H9 (cell line): ENCODE measurements around the gene CMPK2. TPM values are rescaled to one million over a fixed set of nuclear protein-coding genes. Genes with fewer than 3 reads are reported as not detected.

Experiments
- DNase-seq: peaks from one replicate; pipeline ENCODE4 v3.0.0-alpha.2; 2017
- H2AFZ ChIP-seq: one replicate; pipeline ENCODE4 v1.6.1; 2013; ENCODE audit warnings: mild to moderate bottlenecking, low read length, control low read depth, moderate library complexity
- H2AK5ac ChIP-seq: 2 replicates; pipeline ENCODE4 v1.6.1; 2013; ENCODE audit warnings: low read length, control low read depth, mixed read lengths; ENCODE audit not compliant: insufficient read length
- H2BK120ac ChIP-seq: one replicate; pipeline ENCODE4 v1.6.1; 2013; ENCODE audit warnings: low read depth, mild to moderate bottlenecking, low read length, control low read depth, inconsistent platforms; ENCODE audit not compliant: poor library complexity, severe bottlenecking
- H2BK12ac ChIP-seq: 2 replicates; pipeline ENCODE4 v1.6.1; 2013; ENCODE audit warnings: low read length, control low read depth, mixed read lengths, low read depth; ENCODE audit not compliant: insufficient read length
- H2BK15ac ChIP-seq: 2 replicates; pipeline ENCODE4 v1.6.1; 2013; ENCODE audit warnings: low read depth, low read length, control low read depth
- H2BK20ac ChIP-seq: one replicate; pipeline ENCODE4 v1.6.1; 2013; ENCODE audit warnings: low read depth, mild to moderate bottlenecking, low read length, control low read depth, inconsistent platforms; ENCODE audit not compliant: poor library complexity, severe bottlenecking
- H2BK5ac ChIP-seq: 2 replicates; pipeline ENCODE4 v1.6.1; 2013; ENCODE audit warnings: low read length, control low read depth, mixed read lengths; ENCODE audit not compliant: insufficient read length
- H3K14ac ChIP-seq: 2 replicates; pipeline ENCODE4 v1.6.1; 2013; ENCODE audit warnings: low read length, control low read depth; ENCODE audit not compliant: insufficient read depth
- H3K18ac ChIP-seq: 2 replicates; pipeline ENCODE4 v1.6.1; 2013; ENCODE audit warnings: low read depth, mild to moderate bottlenecking, mixed read lengths, low read length, control low read depth; ENCODE audit not compliant: insufficient read length
- H3K23ac ChIP-seq: 2 replicates; pipeline ENCODE4 v1.6.1; 2013; ENCODE audit warnings: low read length, control low read depth, mixed read lengths, low read depth; ENCODE audit not compliant: insufficient read length
- H3K23me2 ChIP-seq: 2 replicates; pipeline ENCODE4 v1.6.1; 2013; ENCODE audit warnings: low read depth, mild to moderate bottlenecking, mixed read lengths, low read length, control low read depth; ENCODE audit not compliant: insufficient read length, poor library complexity, severe bottlenecking
- H3K27ac ChIP-seq: 2 replicates; pipeline ENCODE4 v1.5.1; 2013; ENCODE audit warnings: low read length, control low read depth, mixed read lengths, low read depth; ENCODE audit not compliant: insufficient read length
- H3K27me3 ChIP-seq: 2 replicates; pipeline ENCODE4 v1.6.1; 2013; ENCODE audit warnings: low read length, control low read depth, inconsistent platforms; ENCODE audit not compliant: insufficient read depth
- H3K4ac ChIP-seq: 2 replicates; pipeline ENCODE4 v1.6.1; 2013; ENCODE audit warnings: low read depth, mild to moderate bottlenecking, control low read depth, inconsistent platforms, low read length, moderate library complexity
- H3K4me1 ChIP-seq: 2 replicates; pipeline ENCODE4 v1.6.1; 2013; ENCODE audit warnings: low read length, control low read depth, inconsistent platforms; ENCODE audit not compliant: insufficient read depth
- H3K4me2 ChIP-seq: 2 replicates; pipeline ENCODE4 v1.6.1; 2013; ENCODE audit warnings: low read length, control low read depth, mixed read lengths; ENCODE audit not compliant: insufficient read length, insufficient read depth
- H3K56ac ChIP-seq: 2 replicates; pipeline ENCODE4 v1.6.1; 2013; ENCODE audit warnings: low read depth, mild to moderate bottlenecking, mixed read lengths, low read length, control low read depth; ENCODE audit not compliant: insufficient read length
- H3K79me1 ChIP-seq: 2 replicates; pipeline ENCODE4 v1.6.1; 2013; ENCODE audit warnings: low read depth, mild to moderate bottlenecking, moderate library complexity, low read length, control low read depth, inconsistent platforms; ENCODE audit not compliant: insufficient read depth, poor library complexity, severe bottlenecking
- H3K79me2 ChIP-seq: 2 replicates; pipeline ENCODE4 v1.6.1; 2013; ENCODE audit warnings: low read length, control low read depth, inconsistent platforms; ENCODE audit not compliant: insufficient read depth
- H3K9ac ChIP-seq: 2 replicates; pipeline ENCODE4 v1.6.1; 2013; ENCODE audit warnings: low read length, control low read depth, mixed read lengths; ENCODE audit not compliant: insufficient read length; ENCODE audit errors: extremely low read depth
- H3K9me3 ChIP-seq: one replicate; pipeline ENCODE4 v1.6.1; 2013; ENCODE audit warnings: low read depth, low read length, inconsistent platforms; ENCODE audit not compliant: control insufficient read depth
- H3T11ph ChIP-seq: one replicate; pipeline ENCODE4 v1.6.1; 2013; ENCODE audit warnings: mild to moderate bottlenecking, low read length, control low read depth, inconsistent platforms
- H4K20me1 ChIP-seq: one replicate; pipeline ENCODE4 v1.6.1; 2013; ENCODE audit not compliant: control insufficient read depth, insufficient read length, insufficient read depth
- H4K5ac ChIP-seq: 2 replicates; pipeline ENCODE4 v1.6.1; 2013; ENCODE audit warnings: low read depth, mild to moderate bottlenecking, mixed read lengths, low read length, control low read depth; ENCODE audit not compliant: insufficient read length
- H4K8ac ChIP-seq: replicated peaks from 2 replicates; pipeline ENCODE4 v1.6.1; 2013; ENCODE audit warnings: low read length, control low read depth, mixed read lengths, low read depth; ENCODE audit not compliant: insufficient read length
- H4K91ac ChIP-seq: 2 replicates; pipeline ENCODE4 v1.6.1; 2013; ENCODE audit warnings: low read depth, mild to moderate bottlenecking, moderate library complexity, mixed read lengths, low read length, control low read depth; ENCODE audit not compliant: insufficient read length
- H3K27ac Mint-ChIP-seq, 3 experiments: 2 replicates in 2 of 3; 3 replicates in 1 of 3; pipeline ENCODE4 v1.8.0; 2020 to 2021; ENCODE audit warnings: mixed read lengths in 3 of 3, mild to moderate bottlenecking in 1 of 3, moderate library complexity in 1 of 3
- H3K27me3 Mint-ChIP-seq: 2 replicates; pipeline ENCODE4 v1.8.0; 2021; ENCODE audit warnings: low read depth, mild to moderate bottlenecking, moderate library complexity, mixed read lengths
- H3K36me3 Mint-ChIP-seq, 3 experiments: 2 replicates in 2 of 3; 3 replicates in 1 of 3; pipeline ENCODE4 v1.8.0; 2020 to 2021; ENCODE audit warnings: low read depth in 3 of 3, mixed read lengths in 3 of 3; ENCODE audit not compliant: insufficient read depth in 1 of 3
- H3K4me1 Mint-ChIP-seq, 2 experiments: 2 replicates each; pipeline ENCODE4 v1.8.0; 2020; ENCODE audit warnings: mixed read lengths in 2 of 2
- H3K4me3 Mint-ChIP-seq, 2 experiments: 2 replicates in 1 of 2; 3 replicates in 1 of 2; pipeline ENCODE4 v1.8.0; 2020 to 2021; ENCODE audit warnings: mild to moderate bottlenecking in 2 of 2, mixed read lengths in 2 of 2, moderate library complexity in 1 of 2
- H3K9me3 Mint-ChIP-seq, 2 experiments: 2 replicates in 1 of 2; 3 replicates in 1 of 2; pipeline ENCODE4 v1.8.0; 2020; ENCODE audit warnings: mild to moderate bottlenecking in 2 of 2, mixed read lengths in 2 of 2, moderate library complexity in 1 of 2
- CTCF ChIP-seq: fragments of 200-600 bp; sonication (generic); conservative IDR thresholded peaks from 3 replicates; pipeline ENCODE4 v1.8.0; 2021; ENCODE audit warnings: antibody characterized with exemption, mild to moderate bottlenecking
- total RNA-seq: library from RNA; stranded (reverse); gene quantifications from 2 replicates; pipeline ENCODE4 v1.2.1, GENCODE V29; 2021

CMPK2 gene
- total RNA-seq, 1 experiment from 2014 or later: 0.90 TPM

GRCh38 chr2:6855860-6856547, 9.7 kb downstream of the CMPK2 start:
- Histone ChIP-seq H3K18ac (no peak overlapping the region), H2BK5ac (no peak overlapping the region), H4K8ac (no peak overlapping the region), H3K27me3 (no peaks in the 10 kb centered on the region), H2BK20ac (no peak overlapping the region), H2BK120ac (no peak overlapping the region), H3K4ac (no peak overlapping the region), H2AK5ac (no peak overlapping the region), H2AFZ (no peak overlapping the region), H3T11ph (no peak overlapping the region), H4K5ac (no peak overlapping the region), H3K4me1 (no peaks in the 10 kb centered on the region), H4K20me1 (no peaks in the 10 kb centered on the region), H3K27ac (no peak overlapping the region), H2BK15ac (no peak overlapping the region), H3K23ac (no peak overlapping the region), H3K79me1 (no peaks in the 10 kb centered on the region), H3K56ac (no peak overlapping the region), H3K4me2 (no peak overlapping the region), H3K23me2 (no peaks in the 10 kb centered on the region), H3K9me3 (no peaks in the 10 kb centered on the region), H2BK12ac (no peak overlapping the region), H3K79me2 (no peaks in the 10 kb centered on the region; the same call in 1 of the 2 replicates), H3K14ac (no peak overlapping the region), H3K9ac (no peak overlapping the region), H4K91ac (no peak overlapping the region)
- Mint-ChIP-seq H3K36me3 (peaks cover 12 to 28% (median 28%) of the 10 kb centered on the region in 3 experiments), H3K27me3 (peaks cover 7% of the 10 kb centered on the region), H3K27ac (no peak overlapping the region), H3K9me3 (peaks cover 34 to 36% of the 10 kb centered on the region in 2 experiments), H3K4me3 (no peak overlapping the region), H3K4me1 (no peaks in the 10 kb centered on the region)
- TF ChIP-seq CTCF: no peak
- no peak for DNase-seq
